ENCODE results near the gene RPS16.

The RPS16 gene

GRCh38 chr19:39389631-39390414, 45.9 kb downstream of the RPS16 start:
- TF ChIP-seq, protein P1, sequence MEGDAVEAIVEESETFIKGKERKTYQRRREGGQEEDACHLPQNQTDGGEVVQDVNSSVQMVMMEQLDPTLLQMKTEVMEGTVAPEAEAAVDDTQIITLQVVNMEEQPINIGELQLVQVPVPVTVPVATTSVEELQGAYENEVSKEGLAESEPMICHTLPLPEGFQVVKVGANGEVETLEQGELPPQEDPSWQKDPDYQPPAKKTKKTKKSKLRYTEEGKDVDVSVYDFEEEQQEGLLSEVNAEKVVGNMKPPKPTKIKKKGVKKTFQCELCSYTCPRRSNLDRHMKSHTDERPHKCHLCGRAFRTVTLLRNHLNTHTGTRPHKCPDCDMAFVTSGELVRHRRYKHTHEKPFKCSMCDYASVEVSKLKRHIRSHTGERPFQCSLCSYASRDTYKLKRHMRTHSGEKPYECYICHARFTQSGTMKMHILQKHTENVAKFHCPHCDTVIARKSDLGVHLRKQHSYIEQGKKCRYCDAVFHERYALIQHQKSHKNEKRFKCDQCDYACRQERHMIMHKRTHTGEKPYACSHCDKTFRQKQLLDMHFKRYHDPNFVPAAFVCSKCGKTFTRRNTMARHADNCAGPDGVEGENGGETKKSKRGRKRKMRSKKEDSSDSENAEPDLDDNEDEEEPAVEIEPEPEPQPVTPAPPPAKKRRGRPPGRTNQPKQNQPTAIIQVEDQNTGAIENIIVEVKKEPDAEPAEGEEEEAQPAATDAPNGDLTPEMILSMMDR (IDR thresholded peaks at IDR 0.05; ENCODE audit: insufficient read depth, low read depth, low read length, missing control alignments), result no peak
- H3K4me3 ChIP-seq (ENCODE audit: low read depth, low read length), result peak overlapping the region; percentile 89
- DNase-seq (ENCODE audit: low read depth), result no peak

DNA sequence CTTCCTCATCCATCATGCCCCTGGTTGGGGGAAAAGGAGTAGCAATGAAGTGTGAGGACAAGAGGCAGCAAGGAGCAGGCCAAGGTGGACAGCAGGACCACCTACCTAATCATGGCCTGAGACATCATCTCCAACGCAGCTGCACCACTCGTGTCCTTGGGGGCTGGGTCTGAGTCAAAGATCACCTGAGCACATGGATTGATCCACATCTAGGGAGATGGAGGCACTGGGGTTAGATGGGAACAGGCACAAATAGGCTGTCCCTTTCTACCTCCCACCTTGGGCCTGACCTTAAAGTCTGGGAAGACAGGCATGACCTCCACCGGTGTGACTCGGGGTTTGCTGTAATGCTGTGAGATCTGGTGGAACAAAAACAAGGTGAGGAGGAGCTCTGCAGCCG, 47.1 kb downstream of the RPS16 start:
- DNase-seq (ENCODE audit: low read depth), result no peak
- no peak overlapping the region for H3K4me3 ChIP-seq (ENCODE audit: low read depth, low read length)
- TF ChIP-seq, protein P1 (IDR thresholded peaks at IDR 0.05; ENCODE audit: insufficient read depth, low read depth, low read length, missing control alignments), result no peak

DNA sequence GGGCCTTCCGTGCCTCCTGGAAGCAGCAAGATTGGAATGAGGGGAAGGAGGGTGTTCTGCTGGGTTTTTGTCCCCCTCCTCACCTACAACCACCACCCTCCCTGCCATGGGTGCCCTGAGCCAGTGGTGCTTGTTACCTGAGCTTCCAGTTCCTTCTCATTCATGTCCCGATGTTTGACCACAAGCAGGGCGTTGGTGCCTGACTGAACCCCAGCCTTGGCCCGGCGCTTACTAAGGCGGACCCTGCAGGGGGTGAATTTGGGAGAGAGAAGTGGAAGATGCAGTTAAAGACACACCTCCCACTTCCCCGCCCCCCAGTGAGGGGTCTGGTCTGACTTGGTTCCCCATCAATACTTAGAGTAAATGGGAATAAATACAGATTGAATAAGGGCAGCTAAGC, 49.2 kb downstream of the RPS16 start:
- no peak overlapping the region for H3K4me3 ChIP-seq (ENCODE audit: low read depth, low read length)
- no peak for DNase-seq (ENCODE audit: low read depth)
- TF ChIP-seq, protein P1 (IDR thresholded peaks at IDR 0.05; ENCODE audit: insufficient read depth, low read depth, low read length, missing control alignments), result no peak

GRCh38 chr19:39385629-39386411, 49.9 kb downstream of the RPS16 start:
- no peak for DNase-seq (ENCODE audit: low read depth)
- TF ChIP-seq, protein P1 (IDR thresholded peaks at IDR 0.05; ENCODE audit: insufficient read depth, low read depth, low read length, missing control alignments), result no peak

GRCh38 chr19:39384839-39385568, 50.7 kb downstream of the RPS16 start:
- TF ChIP-seq, protein P1 (IDR thresholded peaks at IDR 0.05; ENCODE audit: insufficient read depth, low read depth, low read length, missing control alignments), result no peak
- H3K4me3 ChIP-seq (ENCODE audit: low read depth, low read length), result no peak overlapping the region

More at GRCh38 chr19:39385629-39386411, 49.9 kb downstream of the RPS16 start:
- H3K4me3 ChIP-seq (ENCODE audit: low read depth, low read length), result no peak overlapping the region

More at GRCh38 chr19:39384839-39385568, 50.7 kb downstream of the RPS16 start:
- DNase-seq (ENCODE audit: low read depth), result no peak
